ENCODE data around the gene LCORL. TPM values are rescaled to one million over a fixed set of nuclear protein-coding genes. Genes with fewer than 3 reads are reported as not detected.
A peak's percentile ranks its signal among the peaks of the same experiment; 100 is the strongest.
"Not testable (repeated sequence)": the region's sequence is repeated elsewhere in the genome, so short reads cannot be mapped to it uniquely, and the experiment has no call there.

LCORL gene
- 36.4 TPM for total RNA-seq (ENCODE audit: insufficient read depth, low replicate concordance)

- peak; percentile 99 for DNase-seq (ENCODE audit: low spot score)
These were observed at the start of gene LCORL for GRCh38 chr4:18021720-18022571. Gene LCORL, minus strand, starts transcription at chr4:18021755. Its CDS starts 4 bp downstream, at chr4:18021751.

DNA sequence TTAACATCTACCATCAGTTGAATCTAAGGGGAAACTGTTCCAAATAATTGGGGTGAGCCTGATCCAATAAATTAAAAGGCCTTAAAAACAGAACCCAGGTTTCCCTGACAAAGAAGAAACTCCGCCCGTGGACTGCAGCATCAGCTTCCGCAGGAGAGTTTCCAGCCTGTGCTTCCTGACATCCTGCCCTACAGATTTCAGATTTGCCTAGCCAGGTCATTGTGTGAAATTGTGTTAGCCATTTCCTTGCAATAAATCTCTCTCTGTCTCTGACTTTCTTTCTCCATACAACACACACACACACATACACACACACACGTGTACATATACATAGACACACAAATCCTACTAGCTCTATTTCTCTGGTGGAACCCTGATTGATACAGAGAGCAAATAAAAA is 48.3 kb upstream of the LCORL start:
- no peak for DNase-seq (ENCODE audit: low spot score)

DNA sequence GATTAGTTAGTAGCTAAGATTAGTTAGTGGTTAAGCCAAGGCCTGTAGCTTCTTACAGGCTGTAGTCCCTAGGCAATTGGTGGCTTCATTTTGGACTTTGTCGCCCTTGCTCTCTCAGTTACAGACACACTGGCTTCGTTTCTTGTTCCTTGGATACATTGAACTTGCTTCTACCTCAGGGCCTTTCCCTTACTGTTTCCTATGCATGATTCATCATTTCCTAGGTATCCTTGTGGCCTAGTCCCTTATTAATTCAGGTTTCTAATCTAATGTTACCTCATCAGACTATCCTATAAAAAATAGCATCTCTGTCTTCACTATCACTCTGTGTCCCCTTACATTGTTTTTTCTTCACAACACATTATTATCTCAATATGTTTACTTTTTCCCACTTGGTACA is 45.5 kb upstream of the LCORL start:
- DNase-seq (ENCODE audit: low spot score), result no peak

DNA sequence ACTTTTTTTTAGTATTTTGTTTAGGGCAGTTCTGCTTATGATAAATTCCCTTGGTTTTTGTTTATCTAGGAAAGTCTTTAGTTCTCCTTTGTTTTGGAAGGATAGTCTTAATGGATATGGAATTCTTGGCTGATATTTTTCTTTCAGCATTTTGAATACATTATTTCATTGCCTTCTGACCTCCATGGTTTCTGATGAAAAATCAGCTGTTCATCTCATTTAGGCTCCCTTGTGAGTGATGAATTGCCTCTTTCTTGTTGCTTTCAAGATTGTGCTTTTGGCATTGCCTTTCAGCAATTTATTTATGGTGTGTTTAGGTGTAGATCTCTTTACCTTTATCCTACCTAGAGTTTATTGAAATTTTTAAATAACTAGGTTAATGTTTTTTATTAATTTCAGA is 41.5 kb upstream of the LCORL start:
- DNase-seq (ENCODE audit: low spot score), result no peak

- no peak for DNase-seq (ENCODE audit: low spot score)
These were observed 36.4 kb upstream of the LCORL start for GRCh38 chr4:18057821-18058533.

DNA sequence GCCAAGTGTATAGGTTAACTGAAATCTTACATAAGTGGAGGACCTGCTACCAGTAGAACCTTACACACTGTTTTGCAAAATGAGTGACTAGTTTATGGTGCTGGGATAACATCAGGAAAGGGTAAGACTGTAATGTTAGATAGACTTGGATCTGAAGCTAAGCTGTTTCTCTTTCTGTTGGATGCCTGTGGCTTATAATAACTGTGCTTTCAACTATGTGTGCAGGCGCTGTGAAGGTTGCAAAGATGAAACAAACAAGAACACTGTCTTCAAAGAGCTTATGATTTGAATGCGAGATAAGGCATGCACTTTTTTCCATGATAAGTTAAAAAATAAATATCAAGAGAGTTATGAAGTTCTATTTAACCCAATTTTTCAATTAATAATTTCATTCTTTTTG is 34.5 kb upstream of the LCORL start:
- DNase-seq (ENCODE audit: low spot score), result peak; percentile 13

- no peak for DNase-seq (ENCODE audit: low spot score)
These were observed 30.6 kb upstream of the LCORL start for GRCh38 chr4:18052158-18052557.

- no peak for DNase-seq (ENCODE audit: low spot score)
These were observed 29.7 kb upstream of the LCORL start for GRCh38 chr4:18051281-18051680.

GRCh38 chr4:18050448-18050847 is 28.9 kb upstream of the LCORL start:
- no peak for DNase-seq (ENCODE audit: low spot score)

DNA sequence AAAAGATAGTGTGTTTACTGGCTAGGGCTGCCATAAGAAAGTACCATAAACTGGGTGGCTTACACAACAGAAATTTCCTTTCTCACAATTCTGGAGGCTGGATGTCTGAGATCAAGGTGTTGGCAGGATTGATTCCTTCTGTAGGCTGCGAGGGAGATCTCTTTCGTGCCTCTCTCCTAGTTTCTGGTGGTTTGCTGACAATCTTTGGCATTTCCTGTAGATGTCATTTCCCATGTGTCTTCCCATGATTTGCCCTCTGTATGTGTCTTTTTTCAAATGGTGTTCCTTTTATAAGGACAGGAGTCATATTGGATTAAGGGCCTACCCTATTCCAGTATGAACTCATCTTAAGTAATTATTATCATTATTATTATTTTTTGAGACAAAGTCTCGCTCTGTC is 27.9 kb upstream of the LCORL start:
- DNase-seq (ENCODE audit: low spot score), result no peak

GRCh38 chr4:18042754-18043153 is 21.2 kb upstream of the LCORL start:
- no peak for DNase-seq (ENCODE audit: low spot score)

GRCh38 chr4:18042012-18042411 is 20.5 kb upstream of the LCORL start:
- DNase-seq (ENCODE audit: low spot score), result no peak

DNA sequence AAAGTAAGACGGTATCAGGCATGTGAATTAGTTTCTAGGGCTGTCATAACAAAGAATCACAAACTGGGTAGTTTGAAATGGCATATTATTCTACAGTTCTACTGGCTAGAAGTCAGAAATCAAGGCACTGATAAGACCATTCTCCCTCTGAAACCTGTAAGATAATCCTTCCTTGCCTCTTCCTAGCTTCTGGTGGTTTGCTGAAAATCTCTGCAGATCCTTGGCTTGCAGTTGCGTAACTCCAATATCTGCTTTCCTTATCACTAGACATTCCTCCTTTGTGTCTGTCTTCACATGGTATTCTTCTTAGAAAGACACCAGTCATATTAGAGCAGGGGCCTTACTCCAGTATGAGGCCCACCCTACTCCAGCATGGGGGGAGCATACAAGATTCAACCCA is 19.6 kb upstream of the LCORL start:
- DNase-seq (ENCODE audit: low spot score), result peak; percentile 17

DNA sequence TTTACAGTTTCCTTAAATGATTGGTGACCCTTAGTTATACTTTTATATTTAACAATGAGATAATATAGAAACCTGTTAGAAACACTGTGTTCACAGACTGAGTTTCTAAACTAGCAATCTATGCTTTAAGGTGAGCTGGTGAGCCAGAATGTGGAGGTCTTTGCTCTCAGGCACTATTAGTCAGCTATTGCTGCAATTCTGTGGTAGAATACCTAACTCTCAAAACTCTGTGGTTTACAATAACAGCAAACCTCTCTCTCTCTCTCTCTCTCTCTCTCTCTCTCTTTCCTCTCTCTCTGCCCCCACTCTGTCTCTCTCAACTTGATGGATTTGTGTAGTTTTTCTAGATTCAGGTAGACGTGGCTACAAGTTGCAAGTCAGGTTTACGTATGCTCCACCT is 17.6 kb upstream of the LCORL start:
- no peak for DNase-seq (ENCODE audit: low spot score)

- DNase-seq (ENCODE audit: low spot score), result not testable (repeated sequence)
These were observed 14.8 kb upstream of the LCORL start for GRCh38 chr4:18036369-18036768.

- DNase-seq (ENCODE audit: low spot score), result no peak
These were observed 12.5 kb upstream of the LCORL start for GRCh38 chr4:18034099-18034498.

DNA sequence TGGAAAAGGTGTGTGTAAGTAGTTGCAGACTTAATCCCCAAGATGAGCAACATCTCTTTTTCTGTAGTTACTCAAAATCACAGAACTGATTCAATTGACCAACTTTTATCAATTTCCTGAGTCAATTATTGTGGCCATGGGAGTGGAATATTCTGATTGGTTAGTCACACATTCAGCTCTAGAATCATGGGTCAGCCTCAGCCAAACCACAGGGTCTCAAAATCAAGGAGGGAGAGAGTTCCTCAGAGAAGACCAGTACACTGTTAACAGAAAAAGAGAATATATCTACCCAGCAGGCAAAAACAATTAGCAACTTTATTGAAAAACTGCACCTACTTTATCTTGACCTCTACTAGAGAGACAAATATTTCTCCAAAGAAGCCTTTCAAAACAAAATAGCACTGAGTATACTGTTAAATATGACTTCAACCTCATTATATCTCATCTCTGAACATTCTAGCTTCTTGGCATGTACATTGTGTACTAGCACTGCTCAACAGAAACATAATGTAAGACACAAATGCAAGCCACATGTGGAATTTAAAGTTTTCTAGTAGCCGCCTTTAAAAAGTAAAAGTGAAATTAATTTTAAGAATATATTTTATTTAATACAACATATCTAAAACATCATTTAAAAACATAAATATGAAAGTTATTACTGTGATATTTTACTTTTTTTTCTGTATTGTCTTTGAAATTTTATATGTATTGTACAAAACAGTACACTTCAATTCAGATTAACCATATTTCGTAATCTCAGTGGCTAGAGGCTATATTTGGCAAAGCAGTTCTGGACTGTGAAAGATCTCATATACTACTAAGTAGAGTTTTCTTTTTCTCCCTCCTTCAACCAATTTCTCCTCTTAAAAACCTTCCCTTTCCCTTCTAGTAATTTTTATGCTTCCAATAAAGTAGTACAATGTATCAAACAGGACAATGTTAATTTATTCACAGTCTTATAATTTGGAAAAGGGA is 11.8 kb upstream of the LCORL start:
- DNase-seq (ENCODE audit: low spot score), result no peak

- DNase-seq (ENCODE audit: low spot score), result no peak
These were observed 3.7 kb upstream of the LCORL start for GRCh38 chr4:18025288-18025687.

- DNase-seq (ENCODE audit: low spot score), result peak; percentile 14
These were observed 1.1 kb upstream of the LCORL start for GRCh38 chr4:18022572-18023050.

- no peak for DNase-seq (ENCODE audit: low spot score)
These were observed 160 bp downstream of the LCORL start for GRCh38 chr4:18021470-18021719.

DNA sequence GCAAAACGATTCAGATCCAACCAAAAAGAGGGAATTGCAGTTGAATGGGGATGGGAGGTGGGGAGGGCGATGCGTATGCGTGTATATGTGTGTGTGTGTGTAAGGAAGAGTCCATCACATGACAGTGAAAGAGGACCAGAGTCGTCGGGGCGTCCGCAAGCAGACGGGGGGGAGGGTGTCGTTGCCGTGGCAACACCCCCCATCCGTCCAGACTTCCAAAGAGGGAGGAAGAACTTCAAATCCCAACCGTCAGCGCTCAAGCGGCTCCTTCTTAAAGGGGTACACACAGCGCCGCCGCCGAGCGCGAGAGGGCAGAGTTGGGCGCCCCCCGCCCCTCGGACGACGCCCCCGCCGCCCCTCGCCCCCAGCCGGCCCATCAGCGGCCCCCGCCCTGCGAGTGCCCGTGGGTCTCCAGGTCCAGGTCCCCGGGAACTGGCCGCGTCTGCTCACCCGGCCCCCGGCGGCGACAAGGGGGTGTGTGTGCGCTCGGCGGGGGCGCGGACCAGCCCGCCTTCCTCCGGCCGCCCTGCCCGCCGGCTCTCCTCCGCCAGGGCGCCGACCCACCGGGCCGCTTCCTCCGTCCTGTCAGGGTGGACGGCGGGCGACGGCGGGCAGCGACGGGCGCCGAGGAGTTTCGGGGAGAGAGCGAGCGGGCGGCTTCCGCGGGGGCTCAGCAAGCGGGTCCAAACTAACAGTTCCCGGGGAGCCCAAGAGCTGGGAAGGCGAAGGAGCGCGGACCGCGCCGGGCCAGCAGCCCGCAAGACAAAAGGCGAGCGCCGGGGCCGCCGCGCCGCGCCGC is 685 bp downstream of the LCORL start:
- peak; percentile 87 for DNase-seq (ENCODE audit: low spot score)

Data from umbilical cord (tissue), 2 donors.